Measurements from ENCODE around the gene HP.

HP gene

GRCh38 chr16:72109300-72109699 is 55.0 kb downstream of the HP start:
- H3K36me3 ChIP-seq (ENCODE audit: control insufficient read depth, insufficient read depth, low read length) = peaks cover 85% of the 10 kb centered on the region
- H3K27ac ChIP-seq (ENCODE audit: low read depth, low read length) = no peak overlapping the region
- H3K27me3 ChIP-seq (ENCODE audit: control insufficient read depth, insufficient read depth, low read length) = no peaks in the 10 kb centered on the region
- no peak overlapping the region for H3K9ac ChIP-seq (ENCODE audit: low read length)
- no peaks in the 10 kb centered on the region; the same call in 1 of the 2 replicates for H3K4me1 ChIP-seq (ENCODE audit: control insufficient read depth, insufficient read depth, low read length)
- H3K4me3 ChIP-seq (ENCODE audit: low read depth, low read length) = no peak overlapping the region
- no peaks in the 10 kb centered on the region for H3K9me3 ChIP-seq (ENCODE audit: control insufficient read depth, insufficient read depth, low read depth, low read length)

DNA sequence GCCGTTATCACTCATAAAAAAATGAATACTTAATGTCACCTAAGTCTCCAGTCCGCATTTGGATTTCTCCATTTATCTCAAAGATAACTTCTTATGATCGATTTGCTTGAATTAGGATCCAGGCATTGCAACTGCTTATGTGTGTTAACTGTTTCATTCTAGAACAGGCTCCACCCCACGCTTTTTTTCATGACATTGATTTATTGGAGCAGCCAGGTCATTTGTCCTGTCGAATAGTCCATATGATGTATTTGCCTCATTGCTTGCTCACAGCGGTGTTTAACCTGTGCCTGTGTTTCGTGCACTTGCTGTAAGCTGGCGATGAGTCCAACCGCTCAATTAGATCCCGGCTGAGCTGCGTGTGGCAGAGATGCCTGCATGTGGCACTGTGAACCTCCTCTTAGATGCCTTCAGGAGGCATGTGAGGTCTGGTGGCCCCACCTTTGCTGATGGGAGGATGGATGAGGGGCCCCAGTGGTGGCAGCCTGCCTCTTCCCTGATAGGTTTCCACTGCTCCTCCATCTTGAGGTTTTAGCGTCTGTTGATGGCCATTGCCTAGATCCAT is 55.7 kb downstream of the HP start:
- Histone ChIP-seq H3K4me1 (ENCODE audit: control insufficient read depth, insufficient read depth, low read length) (no peaks in the 10 kb centered on the region; the same call in 1 of the 2 replicates), H3K9ac (ENCODE audit: low read length) (no peak overlapping the region), H3K9me3 (ENCODE audit: control insufficient read depth, insufficient read depth, low read depth, low read length) (no peaks in the 10 kb centered on the region), H3K4me3 (ENCODE audit: low read depth, low read length) (no peak overlapping the region), H3K27me3 (ENCODE audit: control insufficient read depth, insufficient read depth, low read length) (no peaks in the 10 kb centered on the region), H3K27ac (ENCODE audit: low read depth, low read length) (no peak overlapping the region), H3K36me3 (ENCODE audit: control insufficient read depth, insufficient read depth, low read length) (peaks cover 77% of the 10 kb centered on the region)
